ENCODE measurements around the gene PDCD2L. TPM values are rescaled to one million over a fixed set of nuclear protein-coding genes. Genes with fewer than 3 reads are reported as not detected.
A peak's percentile ranks its signal among the peaks of the same experiment; 100 is the strongest.

The PDCD2L gene
- total and polyA plus RNA-seq, 9 of the 15 experiments (the other 6 are each of a cell fraction or from before 2014, with no cell fraction given), result 12.1 to 68.5 (median 56.3) TPM

- TF ChIP-seq HEY1 (CRISPR knock-in tag; IDR thresholded peaks at IDR 0.05; ENCODE audit: borderline replicate concordance) (no peak), ZNF280A (IDR thresholded peaks at IDR 0.05; ENCODE audit: low read depth, partially characterized antibody) (no peak), GABPB2 (CRISPR knock-in tag; conservative IDR thresholded peaks at IDR 0.05) (no peak), CAMTA2 (CRISPR knock-in tag; conservative IDR thresholded peaks at IDR 0.05) (0 out of 2 replicates have a peak, but pooled peaks have one; percentile 22), ZNF12 (CRISPR knock-in tag; IDR thresholded peaks at IDR 0.05) (no peak), CC2D1A (IDR thresholded peaks at IDR 0.05) (no peak), PHB (CRISPR knock-in tag; IDR thresholded peaks at IDR 0.05) (no peak), ZNF274 (IDR thresholded peaks at IDR 0.05; ENCODE audit: borderline replicate concordance, low read depth, low read length) (no peak), ZBTB17 (CRISPR knock-in tag; IDR thresholded peaks at IDR 0.05) (no peak), AFF1 (IDR thresholded peaks at IDR 0.05; ENCODE audit: low read depth in 1 of 2, partially characterized antibody in 2 of 2) (no peak), FOS (IDR thresholded peaks at IDR 0.05; ENCODE audit: extremely low read depth, insufficient read length) (no peak), ZSCAN29 (IDR thresholded peaks at IDR 0.05) (no peak), BCL6 (CRISPR knock-in tag; IDR thresholded peaks at IDR 0.05) (no peak), SMARCE1 (IDR thresholded peaks at IDR 0.05) (no peak), PYGO2 (tag; IDR thresholded peaks at IDR 0.05) (no peak), CREB5 (CRISPR knock-in tag; IDR thresholded peaks at IDR 0.05) (no peak), RNF2 (IDR thresholded peaks at IDR 0.05) (0 out of 2 replicates have a peak, but pooled peaks have one; percentile 28), ZNF174 (CRISPR knock-in tag; IDR thresholded peaks at IDR 0.05) (no peak), TEAD4 (IDR thresholded peaks at IDR 0.05; ENCODE audit: low read length) (no peak), TEAD4 (CRISPR knock-in tag; IDR thresholded peaks at IDR 0.05; ENCODE audit: borderline replicate concordance) (no peak), NKRF (IDR thresholded peaks at IDR 0.05; ENCODE audit: borderline replicate concordance) (peak; percentile 76; the same call in 1 of the 2 replicates)
Observed at GRCh38 chr19:34359140-34359953, 44.9 kb upstream of the PDCD2L start (continued).

All from K562 (cell line).